ENCODE data around the gene MTX1.
"Not testable (repeated sequence)": the region's sequence is repeated elsewhere in the genome, so short reads cannot be mapped to it uniquely, and the experiment has no call there.

The MTX1 gene

GRCh38 chr1:155241841-155242264, 33.4 kb downstream of the MTX1 start:
- no peak for DNase-seq

GRCh38 chr1:155242805-155243358, 34.4 kb downstream of the MTX1 start:
- no peak for DNase-seq

- peak; percentile 96 for DNase-seq
Measured at GRCh38 chr1:155244368-155245162, 36.1 kb downstream of the MTX1 start.

- DNase-seq = no peak
Measured at GRCh38 chr1:155245163-155245524, 36.6 kb downstream of the MTX1 start.

GRCh38 chr1:155246796-155247195, 38.3 kb downstream of the MTX1 start:
- not testable (repeated sequence) for DNase-seq

- DNase-seq = no peak
Measured at GRCh38 chr1:155247667-155248553, 39.4 kb downstream of the MTX1 start.

- DNase-seq = no peak
Measured at GRCh38 chr1:155250246-155250632, 41.7 kb downstream of the MTX1 start.

- DNase-seq = peak; percentile 87
Measured at GRCh38 chr1:155250633-155251449, 42.3 kb downstream of the MTX1 start.

- DNase-seq = no peak
Measured at GRCh38 chr1:155251566-155251965, 43.1 kb downstream of the MTX1 start.

GRCh38 chr1:155253208-155253607, 44.7 kb downstream of the MTX1 start:
- no peak for DNase-seq

- DNase-seq = no peak
Measured at GRCh38 chr1:155253797-155254196, 45.3 kb downstream of the MTX1 start.

- DNase-seq = no peak
Measured at GRCh38 chr1:155254228-155254713, 45.8 kb downstream of the MTX1 start.

GRCh38 chr1:155254714-155255242, 46.3 kb downstream of the MTX1 start:
- no peak for DNase-seq

- no peak for DNase-seq
Measured at GRCh38 chr1:155255243-155256007, 46.9 kb downstream of the MTX1 start, which contains the start of gene ENTREP3. Gene ENTREP3 (minus strand): TSS chr1:155255483. CDS start chr1:155254877, 606 bp downstream.

GRCh38 chr1:155256058-155256852, 47.8 kb downstream of the MTX1 start:
- DNase-seq = no peak

GRCh38 chr1:155260276-155260675, 51.8 kb downstream of the MTX1 start:
- DNase-seq = no peak

GRCh38 chr1:155261493-155261851, 53.0 kb downstream of the MTX1 start:
- no peak for DNase-seq

GRCh38 chr1:155261852-155262673, 53.6 kb downstream of the MTX1 start, which contains the start of gene SCAMP3:
Gene SCAMP3 (minus strand): TSS chr1:155262360. CDS start chr1:155262151, 209 bp downstream.
- peak; percentile 87 for DNase-seq

GRCh38 chr1:155263067-155263466, 54.6 kb downstream of the MTX1 start:
- no peak for DNase-seq
